Lower leg skin (tissue), 3 donors: Measurements from ENCODE around the gene SLC5A5.

Experiments used
- POLR2A ChIP-seq, 2 donors: fragments of 450-650 bp; IDR thresholded peaks; one replicate each; pipeline ENCODE4 v1.6.1; 2016 to 2017; ENCODE audit warnings: antibody characterized with exemption in 2 of 2, mild to moderate bottlenecking in 1 of 2, moderate library complexity in 1 of 2
- TF ChIP-seq, protein P1 (sequence below), 3 donors: fragments of 450-650 bp; IDR thresholded peaks; one replicate each; pipeline ENCODE4 v1.5.1; 2016; ENCODE audit warnings: antibody characterized with exemption in 3 of 3, mild to moderate bottlenecking in 3 of 3, moderate library complexity in 2 of 3

DNA sequence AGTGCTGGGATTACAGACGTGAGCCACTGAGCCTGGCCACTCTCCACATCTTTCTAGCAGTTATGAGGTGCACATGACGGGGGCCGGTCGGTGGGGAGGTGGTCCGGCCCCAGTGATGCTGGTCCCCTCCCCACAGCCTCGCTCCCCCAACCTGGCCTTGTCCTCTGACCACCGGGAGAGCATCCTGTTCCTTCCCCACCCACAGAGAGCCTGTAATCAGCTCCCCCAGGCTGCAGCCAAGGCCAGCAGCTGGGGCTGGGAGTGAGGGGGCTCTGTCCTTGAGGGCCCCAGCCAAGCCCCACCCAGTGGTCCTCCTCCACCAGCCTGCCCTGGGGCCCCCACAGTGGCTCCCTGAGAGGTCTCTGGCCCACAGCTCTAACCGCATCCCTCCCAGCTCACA lies 47.4 kb upstream of the SLC5A5 start:
- TF ChIP-seq, protein P1, sequence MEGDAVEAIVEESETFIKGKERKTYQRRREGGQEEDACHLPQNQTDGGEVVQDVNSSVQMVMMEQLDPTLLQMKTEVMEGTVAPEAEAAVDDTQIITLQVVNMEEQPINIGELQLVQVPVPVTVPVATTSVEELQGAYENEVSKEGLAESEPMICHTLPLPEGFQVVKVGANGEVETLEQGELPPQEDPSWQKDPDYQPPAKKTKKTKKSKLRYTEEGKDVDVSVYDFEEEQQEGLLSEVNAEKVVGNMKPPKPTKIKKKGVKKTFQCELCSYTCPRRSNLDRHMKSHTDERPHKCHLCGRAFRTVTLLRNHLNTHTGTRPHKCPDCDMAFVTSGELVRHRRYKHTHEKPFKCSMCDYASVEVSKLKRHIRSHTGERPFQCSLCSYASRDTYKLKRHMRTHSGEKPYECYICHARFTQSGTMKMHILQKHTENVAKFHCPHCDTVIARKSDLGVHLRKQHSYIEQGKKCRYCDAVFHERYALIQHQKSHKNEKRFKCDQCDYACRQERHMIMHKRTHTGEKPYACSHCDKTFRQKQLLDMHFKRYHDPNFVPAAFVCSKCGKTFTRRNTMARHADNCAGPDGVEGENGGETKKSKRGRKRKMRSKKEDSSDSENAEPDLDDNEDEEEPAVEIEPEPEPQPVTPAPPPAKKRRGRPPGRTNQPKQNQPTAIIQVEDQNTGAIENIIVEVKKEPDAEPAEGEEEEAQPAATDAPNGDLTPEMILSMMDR (IDR thresholded peaks at IDR 0.05): no peak
- TF ChIP-seq POLR2A (IDR thresholded peaks at IDR 0.05): no peak
